Hypothalamus (tissue), 51 donors: Measurements from ENCODE around the gene LPIN1.
"Not testable (repeated sequence)": the region's sequence is repeated elsewhere in the genome, so short reads cannot be mapped to it uniquely, and the experiment has no call there.

Experiments
- DNase-seq, 51 donors: peaks; one replicate each; lab custom pipeline; 2025; lab: John Stamatoyannopoulos, UW

Gene LPIN1

GRCh38 chr2:11829324-11829946 lies 83.0 kb downstream of the LPIN1 start:
- DNase-seq = peak in 48 of 51 donors; percentile 8 to 78 (median 54)

- peak; percentile 16 to 88 (median 61) for DNase-seq
These were observed 83.7 kb downstream of the LPIN1 start for GRCh38 chr2:11829947-11830707.

- DNase-seq = no peak
These were observed 84.4 kb downstream of the LPIN1 start for GRCh38 chr2:11830708-11831301.

GRCh38 chr2:11831415-11831814 lies 85.0 kb downstream of the LPIN1 start:
- DNase-seq = no peak

GRCh38 chr2:11832531-11832930 lies 86.1 kb downstream of the LPIN1 start:
- DNase-seq = no peak

GRCh38 chr2:11833601-11834000 lies 87.2 kb downstream of the LPIN1 start:
- no peak for DNase-seq

- DNase-seq = no peak
These were observed 89.0 kb downstream of the LPIN1 start for GRCh38 chr2:11835403-11835802.

GRCh38 chr2:11836647-11837219 lies 90.3 kb downstream of the LPIN1 start:
- no peak for DNase-seq

- no peak for DNase-seq
These were observed 91.7 kb downstream of the LPIN1 start for GRCh38 chr2:11837875-11838734.

GRCh38 chr2:11839916-11840315 lies 93.5 kb downstream of the LPIN1 start:
- no peak for DNase-seq

GRCh38 chr2:11842336-11842735 lies 95.9 kb downstream of the LPIN1 start:
- DNase-seq = peak in 22 of 51 donors; percentile 6 to 50 (median 22)

- not testable (repeated sequence) for DNase-seq
These were observed 98.4 kb downstream of the LPIN1 start for GRCh38 chr2:11844798-11845197.

- DNase-seq = not testable (repeated sequence)
These were observed 101.5 kb downstream of the LPIN1 start for GRCh38 chr2:11847935-11848334.

GRCh38 chr2:11850082-11850481 lies 103.7 kb downstream of the LPIN1 start:
- DNase-seq = peak in 49 of 51 donors; percentile 15 to 94 (median 76)

- DNase-seq = peak in 1 of 51 donors; percentile 7
These were observed 106.2 kb downstream of the LPIN1 start for GRCh38 chr2:11852526-11853196.

GRCh38 chr2:11853197-11853588 lies 106.8 kb downstream of the LPIN1 start:
- no peak for DNase-seq

GRCh38 chr2:11855064-11855760 lies 108.8 kb downstream of the LPIN1 start:
- DNase-seq = no peak

- DNase-seq = no peak
These were observed 109.7 kb downstream of the LPIN1 start for GRCh38 chr2:11856095-11856494.

- no peak for DNase-seq
These were observed 112.5 kb downstream of the LPIN1 start for GRCh38 chr2:11858883-11859282.
